Stimulated activated CD8-positive, alpha-beta memory T cell treated with anti-CD3 and anti-CD28 coated beads, Interleukin-12 subunit alpha, Interleukin-12 subunit beta, amount 100 ng/mL, for 1 hour (primary cell): ENCODE measurements around the gene STK4.

Source experiments
- DNase-seq: peaks from one replicate; pipeline ENCODE4 v3.0.0-alpha.2; 2020; ENCODE audit warnings: low read depth

STK4 gene

GRCh38 chr20:45029884-45030283 is 63.6 kb downstream of the STK4 start:
- no peak for DNase-seq

GRCh38 chr20:45032276-45032675 is 66.0 kb downstream of the STK4 start:
- DNase-seq = no peak

GRCh38 chr20:45032781-45033180 is 66.5 kb downstream of the STK4 start:
- no peak for DNase-seq

GRCh38 chr20:45034436-45034835 is 68.1 kb downstream of the STK4 start:
- DNase-seq = no peak

- no peak for DNase-seq
Observed at GRCh38 chr20:45036044-45036755, 69.9 kb downstream of the STK4 start.

- DNase-seq = no peak
Observed at GRCh38 chr20:45037050-45037449, 70.7 kb downstream of the STK4 start.

- DNase-seq = no peak
Observed at GRCh38 chr20:45037635-45038034, 71.3 kb downstream of the STK4 start.

- no peak for DNase-seq
Observed at GRCh38 chr20:45038745-45039474, 72.6 kb downstream of the STK4 start.

- DNase-seq = no peak
Observed at GRCh38 chr20:45039475-45039820, 73.1 kb downstream of the STK4 start.

- DNase-seq = no peak
Observed at GRCh38 chr20:45041464-45042337, 75.4 kb downstream of the STK4 start.

- DNase-seq = no peak
Observed at GRCh38 chr20:45042978-45043377, 76.7 kb downstream of the STK4 start.

- DNase-seq = peak; percentile 33
Observed at GRCh38 chr20:45044084-45044573, 77.8 kb downstream of the STK4 start.

GRCh38 chr20:45044601-45045000 is 78.3 kb downstream of the STK4 start:
- DNase-seq = no peak

- no peak for DNase-seq
Observed at GRCh38 chr20:45047581-45048119, 81.3 kb downstream of the STK4 start.

- DNase-seq = no peak
Observed at GRCh38 chr20:45049438-45049837, 83.1 kb downstream of the STK4 start.

GRCh38 chr20:45049904-45050471 is 83.7 kb downstream of the STK4 start:
- no peak for DNase-seq

GRCh38 chr20:45051204-45052060 is 85.1 kb downstream of the STK4 start:
- DNase-seq = no peak

GRCh38 chr20:45052698-45053429 is 86.6 kb downstream of the STK4 start:
- DNase-seq = no peak

- DNase-seq = no peak
Observed at GRCh38 chr20:45053430-45054351, 87.4 kb downstream of the STK4 start.
